GM12892 (cell line): ENCODE measurements around the gene ATP2C1.

ENCODE experiments used
- DNase-seq: peaks from one replicate; pipeline ENCODE4 v3.0.0; 2011; ENCODE audit not compliant: insufficient read length
- FAIRE-seq: peaks from 2 replicates; lab custom pipeline; 2011; peaks lifted over from hg19 to GRCh38; lab: Jason Lieb, UNC
- POLR2A ChIP-seq: IDR thresholded peaks from 2 replicates; pipeline ENCODE4 v1.6.1; 2011; ENCODE audit warnings: low read depth, low read length, control low read depth
- POLR2AphosphoS5 ChIP-seq: IDR thresholded peaks from 2 replicates; pipeline ENCODE4 v1.6.1; 2011; ENCODE audit warnings: low read depth, low read length, control low read depth
- TAF1 ChIP-seq: IDR thresholded peaks from 2 replicates; pipeline ENCODE4 v1.6.1; 2011; ENCODE audit warnings: low read depth, mild to moderate bottlenecking, control low read depth, low read length, borderline replicate concordance

Gene ATP2C1

GRCh38 chr3:131047582-131047981 is 153.7 kb downstream of the ATP2C1 start:
- TF ChIP-seq TAF1 (no peak), POLR2AphosphoS5 (no peak), POLR2A (no peak)
- FAIRE-seq (no peak), DNase-seq (no peak)

GRCh38 chr3:131048030-131048429 is 154.1 kb downstream of the ATP2C1 start:
- DNase-seq (no peak), FAIRE-seq (no peak)
- TF ChIP-seq POLR2A (no peak), TAF1 (no peak), POLR2AphosphoS5 (no peak)

DNA sequence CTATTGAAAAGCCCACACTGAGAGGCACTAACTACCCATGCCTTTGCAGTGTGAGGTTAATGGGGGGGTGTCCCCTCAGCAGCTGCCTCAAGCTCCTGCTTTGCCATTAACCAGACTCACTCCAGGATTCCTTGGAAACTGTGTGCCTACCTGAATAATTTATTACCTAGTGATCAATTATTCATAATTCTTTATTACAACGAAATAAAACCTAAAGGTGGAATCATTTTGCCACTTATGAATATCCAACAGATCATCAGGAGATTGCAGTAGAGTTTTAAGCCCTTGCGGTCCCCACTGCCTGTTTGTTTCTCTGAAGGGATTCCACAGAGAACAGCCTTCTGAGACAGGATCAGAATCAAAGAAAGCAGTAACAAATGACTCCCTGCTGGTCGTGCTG is 156.1 kb downstream of the ATP2C1 start:
- TF ChIP-seq TAF1 (no peak), POLR2AphosphoS5 (no peak), POLR2A (no peak)
- no peak for FAIRE-seq
- DNase-seq = no peak

DNA sequence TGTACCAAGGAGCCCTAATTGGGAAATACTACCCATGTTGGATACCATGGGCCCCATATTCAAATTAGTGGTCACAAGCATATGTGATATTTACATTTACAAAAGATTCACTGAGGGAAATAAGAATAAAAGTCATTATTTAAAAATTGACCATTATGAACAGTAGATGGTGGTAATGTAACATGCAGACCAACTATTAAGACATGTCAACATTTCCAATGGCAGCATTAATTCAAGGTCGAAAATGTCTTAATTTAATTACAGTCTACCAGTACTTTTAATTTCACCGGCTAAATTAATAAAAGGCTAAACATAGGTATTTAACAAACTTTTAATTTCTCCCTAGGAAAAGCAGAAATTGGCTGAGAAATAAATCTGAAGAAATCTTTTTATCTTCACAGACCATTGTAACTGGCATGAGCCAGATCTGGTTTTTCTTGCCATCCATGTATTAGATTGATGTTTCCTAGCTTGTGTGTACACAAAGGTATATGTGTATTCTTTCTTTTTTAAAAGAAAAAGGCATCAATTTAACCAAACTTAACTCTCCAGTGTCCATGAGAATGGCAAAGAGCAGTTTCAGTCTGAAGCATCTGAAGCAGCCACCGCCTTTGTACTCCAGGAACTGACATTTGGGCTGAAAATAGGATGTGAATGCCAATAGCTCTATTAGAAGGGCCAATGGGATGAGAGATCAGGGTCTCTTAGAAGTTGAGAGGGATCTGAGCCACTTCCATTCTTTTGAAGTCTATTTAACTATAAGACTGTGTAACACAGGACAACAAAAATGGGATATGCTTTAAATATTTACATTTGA is 159.4 kb downstream of the ATP2C1 start:
- FAIRE-seq = no peak
- TF ChIP-seq TAF1 (no peak), POLR2A (no peak), POLR2AphosphoS5 (no peak)
- DNase-seq = no peak
